Gastrocnemius medialis (tissue), 4 donors: ENCODE data around the gene KIRREL3. TPM values are rescaled to one million over a fixed set of nuclear protein-coding genes. Genes with fewer than 3 reads are reported as not detected.

Experiments used
- ATAC-seq, 2 donors: fragments of 150-250 bp; one replicate each; pipeline ENCODE4 v1.9.1; 2016
- DNase-seq, 2 donors: peaks; one replicate each; pipeline ENCODE4 v3.0.0-alpha.2; 2019
- H3K27ac ChIP-seq, 4 donors: fragments of 200-600 bp; sonication (generic); 1 replicate in 1 of 4; 2 replicates in 3 of 4; pipeline ENCODE4 v1.5.1; 2016 to 2018; ENCODE audit warnings: mild to moderate bottlenecking in 2 of 4, moderate library complexity in 1 of 4
- H3K27me3 ChIP-seq, 3 donors: fragments of 200-600 bp; sonication (generic) in 2 of 3; 1 replicate in 1 of 3; 2 replicates in 2 of 3; pipeline versions ENCODE4 v1.5.1 to v1.6.0; 2016 to 2019; ENCODE audit warnings: mild to moderate bottlenecking in 1 of 3, moderate library complexity in 1 of 3
- H3K36me3 ChIP-seq, 2 donors: fragments of 200-600 bp; sonication (generic) in 1 of 2; one replicate each; pipeline ENCODE4 v1.5.1; 2017 to 2018
- H3K4me1 ChIP-seq, 2 donors: fragments of 200-600 bp; sonication (generic) in 1 of 2; one replicate each; pipeline ENCODE4 v1.5.1; 2016 to 2017; ENCODE audit warnings: mild to moderate bottlenecking in 2 of 2
- H3K4me3 ChIP-seq, 4 donors: fragments of 200-600 bp; sonication (generic) in 3 of 4; 1 replicate in 1 of 4; 2 replicates in 3 of 4; pipeline ENCODE4 v1.5.1; 2016 to 2019; ENCODE audit warnings: mild to moderate bottlenecking in 2 of 4
- H3K9me3 ChIP-seq, 3 donors: fragments of 200-600 bp; sonication (generic) in 2 of 3; 1 replicate in 1 of 3; 2 replicates in 2 of 3; pipeline ENCODE4 v1.5.1; 2016 to 2019
- CTCF ChIP-seq, 5 experiments: fragments of 450-650 bp in 3 of 5; fragments of 200-600 bp in 2 of 5; sonication (generic) in 2 of 5; IDR thresholded peaks in 4 of 5; conservative IDR thresholded peaks in 1 of 5; 1 replicate in 4 of 5; 2 replicates in 1 of 5; pipeline ENCODE4 v1.5.1; 2016 to 2019; ENCODE audit warnings: antibody characterized with exemption in 5 of 5, mild to moderate bottlenecking in 3 of 5, moderate library complexity in 3 of 5
- POLR2A ChIP-seq, 2 donors: fragments of 450-650 bp; IDR thresholded peaks; one replicate each; pipeline ENCODE4 v1.6.1; 2017; ENCODE audit warnings: antibody characterized with exemption in 2 of 2, mild to moderate bottlenecking in 2 of 2, moderate library complexity in 2 of 2
- in situ Hi-C, 4 donors: fragments of 200-750 bp; cut with MboI; loops; one replicate each; pipeline versions ENCODE4 v1.15.0 to v1.8.0; 2017; ENCODE audit warnings: low sequenced_read_pairs in 4 of 4
- intact Hi-C: fragments of 100-400 bp; cut with DNase I; formaldehyde crosslinking; loops from one replicate; pipeline ENCODE4 v1.15.1; 2023; ENCODE audit warnings: low total_unique reads
- total RNA-seq, 4 donors: library from RNA; depleted of rRNA; stranded (reverse); fragments of >200 nt; gene quantifications; one replicate each; pipeline versions ENCODE4 v1.1.0 to v1.2.3, GENCODE V29; 2016

The KIRREL3 gene
- total RNA-seq, 4 donors from 2014 or later: 0.10 TPM; not detected in 3

DNA sequence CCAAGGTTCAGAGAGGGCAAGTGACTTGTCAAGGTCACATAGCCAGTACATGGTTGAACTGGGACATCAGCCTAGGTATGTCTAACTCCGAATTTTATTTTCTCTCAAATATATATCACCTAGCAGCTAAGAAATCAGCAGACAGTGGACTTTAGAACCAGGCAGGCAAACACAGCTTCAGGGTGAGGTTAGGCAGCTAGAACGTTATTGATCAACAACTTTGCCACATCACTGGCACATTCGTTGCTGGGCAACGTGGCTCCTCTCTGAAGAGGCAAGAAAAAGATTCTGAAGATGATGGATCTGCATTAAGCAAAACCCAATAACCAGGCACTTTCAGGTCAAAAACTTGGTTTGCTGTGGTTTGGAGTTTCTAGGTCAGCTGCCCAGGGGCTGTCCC is 258.0 kb downstream of the KIRREL3 start:
- Histone ChIP-seq H3K27ac (no peak overlapping the region), H3K4me1 (no peaks in the 10 kb centered on the region), H3K36me3 (no peaks in the 10 kb centered on the region), H3K9me3 (no peaks in the 10 kb centered on the region), H3K4me3 (no peak overlapping the region), H3K27me3 (no peaks in the 10 kb centered on the region)
- ATAC-seq (no peak), DNase-seq (no peak)
- intact Hi-C loops: no loop called here
- in situ Hi-C loops: no loop called here
- no peak for TF ChIP-seq POLR2A (IDR thresholded peaks at IDR 0.05)
- no peak for TF ChIP-seq CTCF (IDR thresholded peaks at IDR 0.05 in 4 of 5, conservative IDR thresholded peaks at IDR 0.05 in 1 of 5)

GRCh38 chr11:126740846-126741245 is 259.7 kb downstream of the KIRREL3 start:
- no peak for TF ChIP-seq POLR2A (IDR thresholded peaks at IDR 0.05)
- TF ChIP-seq CTCF (IDR thresholded peaks at IDR 0.05 in 4 of 5, conservative IDR thresholded peaks at IDR 0.05 in 1 of 5): no peak
- ATAC-seq: no peak
- no peaks in the 10 kb centered on the region for H3K9me3 ChIP-seq
- in situ Hi-C loops (no loop called here), intact Hi-C loops (no loop called here)
- no peaks in the 10 kb centered on the region for H3K27me3 ChIP-seq
- no peak overlapping the region for H3K4me3 ChIP-seq
- H3K4me1 ChIP-seq: no peaks in the 10 kb centered on the region
- DNase-seq: no peak
- no peaks in the 10 kb centered on the region for H3K36me3 ChIP-seq
- H3K27ac ChIP-seq: no peak overlapping the region

GRCh38 chr11:126739499-126740145 is 260.9 kb downstream of the KIRREL3 start:
- DNase-seq: no peak
- Histone ChIP-seq H3K4me1 (no peaks in the 10 kb centered on the region), H3K4me3 (no peak overlapping the region), H3K27ac (no peak overlapping the region), H3K36me3 (no peaks in the 10 kb centered on the region), H3K9me3 (no peaks in the 10 kb centered on the region), H3K27me3 (no peaks in the 10 kb centered on the region)
- TF ChIP-seq POLR2A (IDR thresholded peaks at IDR 0.05): no peak
- no peak for TF ChIP-seq CTCF (IDR thresholded peaks at IDR 0.05 in 4 of 5, conservative IDR thresholded peaks at IDR 0.05 in 1 of 5)
- ATAC-seq: no peak
- intact Hi-C loops: no loop called here
- in situ Hi-C loops: no loop called here

- TF ChIP-seq POLR2A (IDR thresholded peaks at IDR 0.05) (no peak), CTCF (IDR thresholded peaks at IDR 0.05 in 4 of 5, conservative IDR thresholded peaks at IDR 0.05 in 1 of 5) (no peak)
- H3K4me3 ChIP-seq: no peak overlapping the region
- in situ Hi-C loops: no loop called here
- H3K27me3 ChIP-seq: no peaks in the 10 kb centered on the region
- intact Hi-C loops: no loop called here
- no peaks in the 10 kb centered on the region for H3K36me3 ChIP-seq
- H3K4me1 ChIP-seq: no peaks in the 10 kb centered on the region
- no peak overlapping the region for H3K27ac ChIP-seq
- no peak for ATAC-seq
- no peaks in the 10 kb centered on the region for H3K9me3 ChIP-seq
- no peak for DNase-seq
Measured at GRCh38 chr11:126738295-126739031, 262.1 kb downstream of the KIRREL3 start.
